ENCODE data around the gene NHS.

The NHS gene

DNA sequence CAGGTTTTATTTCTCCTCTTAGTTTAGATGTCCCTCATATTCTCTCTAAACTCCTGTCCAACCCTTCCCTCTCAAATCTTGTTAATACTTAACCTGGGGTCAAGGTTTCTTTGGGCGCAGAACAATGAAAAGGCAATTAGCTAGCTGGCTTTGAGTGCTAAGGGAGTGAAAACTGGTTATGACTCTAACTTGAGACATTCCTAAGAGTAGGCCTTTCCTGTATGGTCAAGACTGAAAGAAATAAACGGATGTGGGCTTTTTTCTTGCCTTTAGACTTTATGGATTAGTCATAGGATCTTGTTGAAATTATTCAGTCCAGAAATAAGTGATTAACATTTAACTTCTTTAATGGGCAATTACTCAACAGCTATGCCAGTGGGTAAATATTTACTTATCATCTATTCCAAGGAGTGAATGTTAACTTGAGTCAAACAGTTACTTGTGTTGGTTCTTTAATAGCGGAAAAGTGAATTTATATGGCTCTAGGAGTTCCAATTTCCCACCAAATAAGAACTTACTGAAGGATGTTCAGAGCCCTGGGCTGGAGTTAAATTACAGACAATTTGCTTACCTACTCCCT lies 220.5 kb downstream of the NHS start:
- DNase-seq = no peak

DNA sequence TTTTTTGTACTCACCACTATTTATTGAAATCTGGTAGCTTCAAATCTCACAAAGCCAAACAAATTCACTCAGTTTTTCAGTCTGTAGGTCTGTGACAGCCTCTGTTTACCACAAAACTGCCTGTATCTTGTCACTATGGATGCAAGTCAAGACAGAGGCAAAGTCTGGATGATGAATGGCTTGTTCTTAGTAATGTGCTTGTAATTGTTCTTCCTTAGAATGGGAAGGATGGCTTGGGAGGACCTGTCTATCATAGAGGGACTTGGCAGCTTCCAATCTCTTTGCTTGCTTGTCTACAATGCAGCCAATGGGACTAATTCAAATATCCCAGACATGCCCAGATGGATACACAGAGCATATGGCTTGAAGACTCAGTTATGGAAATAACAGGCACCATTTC lies 221.1 kb downstream of the NHS start:
- no peak for DNase-seq

DNA sequence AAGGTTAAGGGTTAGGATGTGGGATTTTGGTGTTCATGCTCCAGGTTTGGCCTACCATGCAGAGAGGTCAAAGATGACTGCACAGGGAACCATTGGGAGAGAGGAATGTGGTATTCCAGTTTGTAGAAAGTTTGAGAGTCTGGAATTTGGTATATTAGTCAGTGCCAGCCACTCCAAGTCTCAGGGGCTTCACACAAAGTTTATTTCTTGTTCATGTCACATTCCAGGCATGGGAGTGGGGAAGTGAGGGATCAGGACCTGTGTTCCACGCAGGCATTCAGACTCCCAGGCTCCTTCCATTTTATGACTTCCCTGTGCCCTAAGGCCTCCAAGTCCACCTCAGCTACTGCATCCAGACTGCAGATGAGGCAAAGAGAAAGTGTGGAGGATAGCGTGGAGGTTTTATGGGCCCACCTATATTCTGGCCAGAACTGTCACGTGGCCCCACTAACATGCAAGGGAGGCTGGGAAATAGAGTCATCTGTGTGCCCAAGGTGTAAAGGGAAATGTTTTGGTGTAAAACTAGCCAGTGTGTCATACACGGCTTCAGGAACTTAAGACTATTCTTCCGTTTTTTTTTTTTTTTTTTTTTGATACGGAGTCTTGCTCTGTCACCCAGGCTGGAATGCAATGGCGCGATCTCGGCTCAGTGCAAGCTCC lies 221.7 kb downstream of the NHS start:
- no peak for DNase-seq

DNA sequence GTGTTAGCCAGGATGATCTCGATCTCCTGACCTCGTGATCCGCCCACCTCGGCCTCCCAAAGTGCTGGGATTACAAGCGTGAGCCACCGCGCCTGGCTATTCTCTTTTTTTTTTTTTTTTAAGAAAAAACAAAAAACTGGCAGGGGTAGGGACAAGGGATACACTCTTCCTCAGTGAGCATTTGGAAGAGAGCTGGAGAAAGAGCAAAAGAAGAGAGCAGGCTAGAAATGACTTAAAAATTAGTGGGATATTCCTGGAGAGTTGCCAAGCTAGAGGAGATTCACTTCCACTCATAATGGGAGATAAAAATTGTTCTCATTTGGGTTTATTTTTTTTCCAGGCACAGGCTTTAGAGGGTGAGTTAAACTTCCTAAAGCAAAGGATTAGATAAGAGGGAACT lies 222.3 kb downstream of the NHS start:
- DNase-seq = no peak

DNA sequence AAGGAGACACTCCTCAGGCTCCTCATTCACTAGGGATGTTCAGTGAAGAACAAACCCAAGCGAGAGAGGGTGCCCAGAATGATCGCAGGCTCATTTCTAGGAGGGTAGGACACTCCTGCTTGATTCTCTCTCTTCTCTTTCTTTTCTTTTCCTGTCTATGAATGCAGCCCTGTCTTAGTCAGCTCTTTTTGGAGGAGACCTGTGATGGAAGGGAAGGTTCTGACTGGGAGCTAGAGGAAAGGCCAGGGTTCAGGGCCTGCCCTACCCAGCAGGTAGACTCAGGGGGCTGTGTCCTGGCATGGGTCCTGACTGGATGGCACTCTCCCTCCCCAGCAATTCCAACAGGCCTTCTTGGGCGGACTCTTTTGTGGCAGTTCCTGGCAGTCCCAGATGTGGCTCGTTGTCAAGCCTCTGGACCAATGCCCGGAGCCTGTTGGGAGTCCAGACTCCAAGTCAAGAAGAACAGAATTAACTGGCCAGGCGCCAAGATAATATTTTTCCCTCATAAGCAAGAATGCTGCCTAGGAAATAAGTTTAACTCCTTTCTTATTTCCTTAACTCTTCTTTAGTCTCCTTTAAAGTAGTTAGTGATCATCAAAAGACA lies 222.9 kb downstream of the NHS start:
- no peak for DNase-seq

DNA sequence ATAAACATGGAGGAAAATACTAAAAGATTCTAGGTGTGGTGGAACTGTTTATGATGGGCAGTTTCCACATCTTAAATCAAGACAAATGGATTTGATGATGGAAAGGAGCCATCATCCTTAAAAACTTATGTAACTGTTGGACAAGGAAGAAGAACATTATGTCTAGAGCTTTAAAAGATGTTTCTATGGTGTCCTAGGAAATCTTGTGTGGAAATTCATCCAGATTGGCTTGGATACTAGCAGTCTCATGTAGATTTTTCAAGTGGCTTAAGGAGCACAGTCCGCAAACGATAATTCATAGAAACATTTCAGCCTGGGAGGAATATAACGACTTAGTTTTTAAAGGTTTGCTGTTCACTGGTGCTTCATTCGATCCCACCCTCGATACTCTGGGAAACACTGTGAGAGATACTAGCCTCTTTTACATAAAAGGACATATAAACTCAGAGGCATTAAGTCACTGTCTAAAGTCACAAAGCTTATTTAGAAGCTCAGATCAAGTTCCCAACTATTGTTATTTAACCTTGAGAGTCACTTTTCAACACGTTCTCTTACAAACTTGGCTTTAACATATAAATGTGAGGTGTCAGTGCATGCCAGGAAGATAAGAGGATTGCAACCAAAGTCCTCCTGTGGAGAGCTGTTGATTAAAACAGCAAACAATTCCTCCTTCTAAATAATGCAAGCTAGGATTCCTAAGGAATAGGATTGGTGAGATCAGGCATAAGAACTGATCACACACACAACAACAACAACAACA lies 226.6 kb downstream of the NHS start:
- no peak for DNase-seq

DNA sequence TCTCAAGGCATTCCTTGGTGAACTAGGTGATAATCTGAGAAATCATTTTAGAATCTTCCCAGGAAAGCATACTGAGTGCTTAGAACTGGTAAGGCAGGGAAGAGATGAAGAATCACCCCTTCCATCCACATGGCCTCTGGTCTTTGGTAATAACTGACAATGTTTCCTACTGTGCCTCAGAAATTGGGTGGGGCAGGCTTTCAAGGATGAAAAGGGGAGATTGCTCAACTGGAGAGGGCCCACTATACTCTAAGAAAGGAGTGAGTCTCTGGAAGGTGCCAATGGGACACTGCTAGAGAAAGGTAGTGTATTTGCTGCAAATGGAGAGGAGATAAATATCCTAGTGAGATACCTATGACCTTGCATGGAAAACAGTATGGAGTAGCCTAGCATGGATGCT lies 227.2 kb downstream of the NHS start:
- no peak for DNase-seq

DNA sequence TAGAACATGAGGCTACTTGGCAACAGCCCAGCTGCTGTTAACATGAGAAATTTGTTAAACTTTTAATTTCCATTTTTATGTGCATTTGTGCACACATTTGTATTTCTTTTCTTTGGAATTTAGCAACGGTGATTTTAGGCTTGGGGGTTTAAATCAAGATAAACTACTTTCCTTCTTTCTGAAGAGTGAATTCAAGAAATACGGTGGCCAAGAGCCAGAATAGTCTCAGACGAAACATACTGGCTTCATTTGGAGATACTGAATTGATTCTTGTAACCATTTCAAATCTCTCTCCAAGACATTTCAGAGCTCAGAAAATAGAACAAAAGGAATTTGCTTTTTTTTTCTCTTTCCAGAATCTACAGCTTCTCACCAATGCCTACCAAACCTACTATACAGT lies 228.2 kb downstream of the NHS start:
- DNase-seq = no peak

DNA sequence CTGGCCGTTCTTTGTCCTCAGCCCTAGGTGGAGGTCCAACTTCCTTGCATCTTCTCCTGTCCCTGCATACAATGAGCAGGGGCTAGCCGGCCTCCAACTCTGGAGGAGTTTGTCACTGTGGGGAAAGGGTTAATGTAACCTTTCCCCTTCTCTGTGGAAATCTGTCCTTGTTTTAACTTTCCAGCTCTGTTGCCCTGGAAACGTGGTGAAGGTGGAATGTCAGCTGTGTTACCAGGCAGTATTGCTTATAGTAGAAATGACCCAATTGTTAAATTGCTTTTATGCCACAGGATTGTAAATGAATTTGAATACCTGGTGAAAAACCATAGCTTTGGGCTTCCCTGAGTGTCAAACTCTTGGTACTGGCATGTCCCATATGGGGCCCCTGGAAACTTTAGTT lies 230.7 kb downstream of the NHS start:
- no peak for DNase-seq

DNA sequence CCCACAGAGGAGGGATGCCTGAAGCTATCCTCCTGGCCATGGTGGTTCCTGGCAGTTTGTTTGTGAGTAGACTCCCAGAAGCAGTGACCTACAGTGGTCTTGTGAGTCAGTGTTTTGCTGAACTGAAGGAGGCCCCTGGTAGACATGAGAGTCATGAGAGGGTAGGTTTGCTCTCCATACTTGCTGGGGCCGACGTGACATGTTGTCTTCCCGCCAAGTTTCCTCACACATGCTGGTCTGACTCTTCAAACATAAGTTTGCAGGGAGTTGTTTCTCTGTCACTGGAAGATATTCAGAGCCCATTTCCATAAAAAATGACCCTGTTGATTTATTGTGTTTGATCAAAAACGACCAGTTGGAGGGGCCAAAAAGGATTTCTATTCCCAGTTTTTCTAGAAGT lies 231.2 kb downstream of the NHS start:
- no peak for DNase-seq

DNA sequence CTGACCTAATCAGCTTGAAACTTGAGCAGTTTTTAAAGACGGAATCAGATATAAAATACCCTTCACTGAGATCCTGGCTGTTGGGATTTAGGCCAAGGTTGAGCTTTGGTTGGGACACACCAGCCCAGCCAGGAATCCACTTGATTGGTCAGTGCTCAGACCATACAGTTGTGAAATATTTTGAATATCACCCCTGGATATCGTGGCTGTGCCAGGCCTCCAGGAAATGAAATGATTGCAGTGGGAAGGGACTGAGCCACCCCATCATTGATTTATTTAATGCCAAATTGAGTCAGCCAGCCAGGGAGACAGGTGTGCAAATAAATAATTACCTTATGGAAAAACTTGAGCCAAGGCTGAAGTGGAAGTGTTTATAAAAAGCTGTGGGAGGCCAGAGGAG lies 233.9 kb downstream of the NHS start:
- DNase-seq = peak; percentile 48

DNA sequence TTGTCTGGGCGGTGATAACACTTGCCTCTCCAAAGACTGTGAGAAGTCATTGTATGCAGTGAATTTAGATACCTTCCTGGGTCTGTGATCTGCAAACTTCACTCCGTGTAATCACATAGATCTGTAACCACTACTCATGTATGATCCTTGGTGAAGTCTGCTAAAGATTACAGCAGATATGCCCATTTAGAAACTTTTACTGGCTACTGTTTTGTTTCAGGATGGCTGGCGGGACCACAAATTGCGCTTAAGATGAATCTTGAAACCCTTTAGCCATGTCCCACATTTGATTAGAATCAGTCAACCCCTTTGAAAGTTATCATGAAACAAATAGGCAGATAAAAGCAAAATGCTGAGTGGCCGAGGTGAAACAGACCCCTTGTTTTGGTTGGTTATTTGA lies 235.8 kb downstream of the NHS start:
- DNase-seq = no peak

DNA sequence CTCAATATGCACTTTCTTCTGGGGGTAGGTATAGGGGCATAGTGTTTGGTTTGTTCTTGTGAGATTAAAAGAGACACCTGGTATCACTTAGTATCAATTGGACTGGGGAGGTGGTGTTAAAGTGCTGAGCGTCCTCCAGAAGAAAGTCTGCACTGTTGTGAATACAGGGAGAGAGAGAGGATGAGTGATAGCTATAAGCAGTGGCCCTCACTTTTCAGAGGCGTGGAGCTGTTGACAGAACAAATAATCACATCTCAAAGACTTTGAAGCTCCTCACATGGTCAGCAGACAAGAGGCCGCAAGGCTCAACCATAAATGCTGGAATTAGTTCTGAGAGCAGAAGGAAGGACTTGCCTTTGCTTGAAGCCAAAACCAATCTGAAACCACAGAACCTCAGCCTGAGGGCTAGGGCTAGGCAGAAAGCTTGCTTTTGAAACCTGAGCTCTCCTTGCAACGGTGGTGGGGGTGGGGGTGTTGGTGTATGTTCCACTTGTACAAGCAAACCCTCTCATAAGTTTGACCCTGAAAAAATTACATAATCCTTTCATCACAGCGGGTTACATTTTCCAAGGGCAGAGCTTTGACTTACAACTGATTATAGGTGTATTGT lies 239.1 kb downstream of the NHS start:
- DNase-seq = no peak

DNA sequence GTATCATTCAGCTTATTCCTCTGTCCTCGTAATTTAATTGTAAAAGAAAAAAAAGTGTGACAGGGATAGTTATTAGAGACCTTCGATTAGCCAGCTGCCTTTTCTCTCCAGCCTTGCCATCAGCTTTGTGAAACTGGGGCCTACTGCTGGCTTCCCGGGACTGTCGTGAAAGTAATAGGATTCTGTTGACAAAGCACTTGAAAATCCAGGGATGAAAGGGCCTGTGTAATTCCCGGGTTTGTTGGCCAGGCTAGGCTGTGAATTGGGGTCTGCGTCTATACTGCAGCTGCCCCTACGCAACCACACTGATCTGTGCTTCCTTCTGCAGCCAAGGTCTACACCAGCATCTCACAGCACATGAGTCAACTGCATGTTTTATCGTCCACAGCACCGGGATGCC lies 241.9 kb downstream of the NHS start:
- no peak for DNase-seq

DNA sequence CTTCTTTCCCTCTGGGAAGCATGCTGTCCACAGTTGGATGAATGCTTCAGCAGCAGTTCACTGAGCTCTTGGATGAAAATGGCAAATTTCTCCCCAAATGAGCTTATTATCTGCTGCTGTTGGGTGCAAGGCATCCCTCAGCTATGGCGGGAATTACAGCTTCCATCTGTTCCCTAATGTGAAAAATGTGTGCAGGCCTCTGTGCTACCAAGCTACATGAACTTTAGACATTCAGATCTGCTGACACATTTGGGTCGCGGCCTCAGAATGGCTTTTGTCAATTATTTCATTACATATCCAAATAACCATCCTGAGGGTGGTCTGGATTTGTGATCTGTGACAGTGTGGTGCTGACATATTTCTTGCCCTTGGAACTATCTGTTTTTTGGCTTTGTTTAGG lies 242.8 kb downstream of the NHS start:
- no peak for DNase-seq

DNA sequence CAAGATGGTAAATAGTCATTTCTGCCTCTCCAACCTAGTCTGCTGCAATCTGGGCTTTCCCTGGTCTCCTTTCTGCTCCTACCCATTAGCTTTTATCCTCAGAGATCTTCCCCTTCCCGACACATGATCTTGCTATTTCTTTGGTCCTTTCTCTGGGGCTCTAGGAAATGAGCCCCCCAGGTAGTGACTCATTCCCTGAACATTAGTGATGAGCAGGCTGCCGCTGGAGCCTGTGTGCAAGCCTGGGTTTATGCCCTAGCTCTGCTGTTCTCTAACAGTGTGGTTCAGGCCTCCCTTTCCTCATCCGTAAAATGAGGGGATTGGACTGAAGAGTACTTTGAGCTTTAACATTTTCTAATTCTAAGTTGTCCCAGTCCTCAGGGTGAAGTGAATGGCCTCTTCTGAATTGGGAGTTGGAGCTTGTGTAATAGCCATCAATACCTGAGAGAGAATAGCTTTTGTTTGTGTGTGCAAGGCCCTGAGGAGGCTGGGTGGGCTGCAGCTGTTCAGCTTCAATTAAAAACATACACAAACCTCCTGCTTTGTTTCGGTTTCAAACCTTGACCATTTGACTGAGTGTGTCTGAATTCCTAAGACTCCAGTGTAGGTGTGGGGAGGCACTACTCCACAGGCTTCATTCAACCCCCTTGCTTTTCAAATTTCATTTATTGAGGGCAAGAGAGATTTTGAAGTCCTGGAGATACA lies 246.7 kb downstream of the NHS start:
- no peak for DNase-seq

DNA sequence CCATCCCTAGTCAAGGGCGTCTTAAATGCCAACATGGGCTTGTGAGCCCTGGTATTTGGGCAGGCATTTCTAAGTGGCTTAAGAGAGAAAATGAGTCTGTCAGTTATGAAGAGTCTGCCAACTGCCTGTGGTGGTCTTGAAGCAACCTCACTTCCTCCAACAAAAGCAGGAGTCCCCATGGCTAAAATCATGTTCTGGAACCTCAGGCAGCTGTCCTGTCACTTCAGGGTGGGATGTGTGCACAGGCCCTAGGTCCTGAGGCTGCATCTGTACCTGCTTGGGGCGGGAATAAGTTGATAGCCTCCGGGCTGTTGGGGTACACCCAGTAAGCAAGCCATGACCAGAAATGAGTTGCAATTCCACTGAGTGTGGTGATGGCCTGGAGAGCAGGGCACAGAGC lies 247.3 kb downstream of the NHS start:
- no peak for DNase-seq

DNA sequence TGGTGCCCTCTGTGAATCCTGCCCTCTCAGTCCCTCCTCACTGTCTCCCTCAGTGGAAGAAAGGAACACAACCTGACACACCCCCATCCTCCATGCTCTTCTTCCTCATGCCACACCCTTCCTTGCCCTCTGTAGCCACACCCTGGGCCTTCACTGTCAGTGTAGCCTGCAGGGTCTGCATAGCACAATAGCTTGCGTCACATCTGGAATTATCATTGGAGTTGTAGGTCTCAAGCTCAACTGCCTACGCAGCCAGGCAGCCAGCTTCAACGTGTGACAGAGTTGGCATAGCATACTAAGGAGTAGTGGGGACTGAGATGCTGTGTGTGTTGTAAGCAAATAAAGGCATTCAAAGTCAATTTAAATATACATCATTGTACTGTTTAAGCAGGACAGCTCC lies 248.8 kb downstream of the NHS start:
- DNase-seq = no peak

DNA sequence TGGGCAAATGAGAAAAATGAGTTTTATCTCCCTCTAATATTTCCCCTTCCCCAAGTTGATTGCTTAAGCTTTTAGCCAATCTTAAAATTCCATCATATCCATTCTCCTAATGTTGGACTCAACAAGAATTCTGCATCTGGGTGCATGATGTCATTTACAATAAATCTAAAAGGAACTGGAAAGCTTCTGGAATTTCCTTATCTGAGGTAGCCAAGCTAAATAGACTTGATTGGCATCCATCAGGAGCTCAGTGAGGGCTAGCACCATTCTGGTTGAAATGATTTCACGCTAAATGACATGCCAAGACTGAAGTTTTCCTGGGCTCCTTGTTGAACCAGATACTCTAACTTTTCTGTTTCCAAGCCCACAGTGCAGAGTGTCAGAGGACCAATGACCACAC lies 252.0 kb downstream of the NHS start:
- no peak for DNase-seq

DNA sequence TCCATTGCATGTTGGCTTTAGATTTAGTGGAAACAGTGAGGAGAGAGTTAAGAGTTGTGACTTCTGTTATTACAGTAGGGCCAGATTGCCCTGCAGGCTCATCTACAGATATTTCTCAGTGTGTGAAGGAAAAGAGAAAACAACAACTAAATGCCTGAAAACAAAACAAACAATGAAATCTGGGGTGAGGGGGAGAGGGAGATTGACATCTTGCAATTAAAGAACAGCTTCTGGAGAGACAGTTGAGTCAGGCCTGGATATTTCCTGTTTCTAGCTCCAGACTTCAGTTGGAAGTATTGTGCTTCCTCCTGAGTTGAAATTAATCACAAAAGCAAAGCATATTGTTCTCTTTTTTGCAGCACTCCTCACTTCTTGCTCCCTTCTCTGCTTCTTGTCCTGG lies 254.0 kb downstream of the NHS start:
- no peak for DNase-seq

DNA sequence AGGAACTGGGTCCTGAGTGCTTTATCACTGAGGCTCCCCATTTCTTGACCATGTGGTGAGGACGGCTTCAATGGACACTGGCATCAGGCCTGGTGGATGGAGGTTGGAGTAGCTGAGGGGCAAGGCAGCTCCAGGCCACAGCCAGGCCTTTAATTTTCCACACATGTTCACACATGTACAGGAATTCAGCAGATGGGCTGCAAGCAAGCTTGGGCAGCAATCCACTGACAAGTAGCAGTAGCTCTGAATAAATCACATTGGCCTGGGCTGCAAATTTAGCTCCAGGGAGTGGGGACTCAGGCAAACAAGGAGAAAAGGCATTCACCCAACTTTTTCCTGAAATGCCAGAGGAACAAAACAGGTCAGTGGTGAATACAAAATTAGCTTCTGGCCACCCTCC lies 254.5 kb downstream of the NHS start:
- DNase-seq = no peak

DNA sequence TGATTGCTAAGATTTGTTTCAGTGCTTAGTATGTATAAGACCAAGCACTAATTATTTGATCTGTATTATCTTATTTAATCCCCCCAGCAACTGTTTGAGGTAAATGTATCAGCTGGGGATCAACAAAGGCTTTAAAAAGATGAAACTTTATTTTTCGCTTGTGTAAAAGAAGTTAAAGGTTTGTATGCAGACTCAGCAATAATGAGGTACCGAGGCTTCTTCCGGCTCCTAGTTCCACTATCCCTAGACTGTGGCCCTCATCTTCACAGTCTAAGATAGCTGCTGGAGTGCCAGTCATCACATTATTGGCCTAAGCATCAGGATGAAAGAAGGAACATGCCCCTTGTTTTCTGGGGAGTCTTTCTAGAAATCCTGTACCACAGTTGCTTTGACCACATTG lies 256.6 kb downstream of the NHS start:
- DNase-seq = no peak

DNA sequence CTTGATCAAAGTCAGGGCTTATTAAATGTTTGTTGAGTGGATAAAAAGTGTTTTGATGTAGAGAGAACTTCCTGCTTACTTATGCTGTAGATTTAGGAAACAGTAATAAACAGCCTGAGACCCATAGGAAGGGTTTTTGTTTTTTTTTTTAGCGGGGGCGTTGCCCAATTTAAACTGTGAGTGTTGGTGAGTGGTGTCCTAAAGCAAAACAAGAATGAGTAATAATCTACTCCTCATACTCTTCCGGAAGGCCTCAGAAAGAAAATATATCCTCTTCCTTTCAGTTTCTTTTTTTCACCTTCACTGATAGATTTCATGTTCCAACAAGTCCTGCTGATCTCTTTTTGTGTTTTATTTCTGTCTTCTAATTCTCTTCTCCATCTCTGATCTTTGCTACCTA lies 257.9 kb downstream of the NHS start:
- no peak for DNase-seq
